ENCODE results near the gene ACP5.
"Not testable (repeated sequence)": the region's sequence is repeated elsewhere in the genome, so short reads cannot be mapped to it uniquely, and the experiment has no call there.

DNA sequence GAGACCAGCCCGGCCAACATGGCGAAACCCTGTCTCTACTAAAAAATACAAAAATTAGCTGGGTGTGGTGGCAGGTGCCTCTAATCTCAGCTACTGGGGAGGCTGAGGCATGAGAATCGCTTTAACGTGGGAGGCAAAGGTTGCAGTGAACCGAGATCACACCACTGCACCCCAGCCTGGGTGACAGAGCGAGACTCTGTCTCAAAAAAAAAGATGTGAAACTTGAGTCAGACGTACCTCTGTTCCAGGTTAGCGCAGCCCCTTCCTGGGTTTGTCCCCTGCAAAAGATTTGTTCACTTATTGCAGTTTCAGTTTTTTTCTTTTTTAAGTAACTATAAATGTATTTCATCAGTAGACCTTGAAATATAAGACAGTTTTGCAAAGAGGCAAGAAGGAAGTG is 22.3 kb upstream of the ACP5 start:
- TF ChIP-seq, protein P1, sequence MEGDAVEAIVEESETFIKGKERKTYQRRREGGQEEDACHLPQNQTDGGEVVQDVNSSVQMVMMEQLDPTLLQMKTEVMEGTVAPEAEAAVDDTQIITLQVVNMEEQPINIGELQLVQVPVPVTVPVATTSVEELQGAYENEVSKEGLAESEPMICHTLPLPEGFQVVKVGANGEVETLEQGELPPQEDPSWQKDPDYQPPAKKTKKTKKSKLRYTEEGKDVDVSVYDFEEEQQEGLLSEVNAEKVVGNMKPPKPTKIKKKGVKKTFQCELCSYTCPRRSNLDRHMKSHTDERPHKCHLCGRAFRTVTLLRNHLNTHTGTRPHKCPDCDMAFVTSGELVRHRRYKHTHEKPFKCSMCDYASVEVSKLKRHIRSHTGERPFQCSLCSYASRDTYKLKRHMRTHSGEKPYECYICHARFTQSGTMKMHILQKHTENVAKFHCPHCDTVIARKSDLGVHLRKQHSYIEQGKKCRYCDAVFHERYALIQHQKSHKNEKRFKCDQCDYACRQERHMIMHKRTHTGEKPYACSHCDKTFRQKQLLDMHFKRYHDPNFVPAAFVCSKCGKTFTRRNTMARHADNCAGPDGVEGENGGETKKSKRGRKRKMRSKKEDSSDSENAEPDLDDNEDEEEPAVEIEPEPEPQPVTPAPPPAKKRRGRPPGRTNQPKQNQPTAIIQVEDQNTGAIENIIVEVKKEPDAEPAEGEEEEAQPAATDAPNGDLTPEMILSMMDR (IDR thresholded peaks at IDR 0.05; ENCODE audit: low read length) = not testable (repeated sequence)
- TF ChIP-seq EZH2 (optimal IDR thresholded peaks at IDR 0.05; ENCODE audit: low read depth, low read length) = not testable (repeated sequence)

Measured in MM.1S (cell line).